NT2/D1 (cell line): ENCODE results near the gene CFAP410.

Experiments used
- DNase-seq: peaks from one replicate; pipeline ENCODE4 v3.0.0-alpha.2; 2011; ENCODE audit warnings: low read depth, low spot score
- H3K27me3 ChIP-seq: 2 replicates; pipeline ENCODE4 v1.6.0; 2011; ENCODE audit warnings: mild to moderate bottlenecking; ENCODE audit not compliant: insufficient read length, insufficient read depth
- H3K36me3 ChIP-seq: 2 replicates; pipeline ENCODE4 v1.6.1; 2011; ENCODE audit warnings: mild to moderate bottlenecking, low read length, mixed read lengths; ENCODE audit not compliant: insufficient read depth, insufficient read length
- H3K4me1 ChIP-seq: 2 replicates; pipeline ENCODE4 v1.5.1; 2011; ENCODE audit not compliant: insufficient read depth, insufficient read length
- H3K4me3 ChIP-seq: 2 replicates; pipeline ENCODE4 v1.5.1; 2011; ENCODE audit warnings: low read depth; ENCODE audit not compliant: insufficient read length
- H3K9ac ChIP-seq: 2 replicates; pipeline ENCODE4 v1.6.0; 2011; ENCODE audit warnings: low read depth; ENCODE audit not compliant: insufficient read length
- H3K9me3 ChIP-seq: 2 replicates; pipeline ENCODE4 v1.5.1; 2011; ENCODE audit warnings: mild to moderate bottlenecking, low read length; ENCODE audit not compliant: insufficient read depth
- SUZ12 ChIP-seq: IDR thresholded peaks from 2 replicates; pipeline ENCODE4 v1.6.1; 2011; ENCODE audit not compliant: insufficient read length, insufficient read depth; ENCODE audit errors: extremely low read depth
- YY1 ChIP-seq: IDR thresholded peaks from 2 replicates; pipeline ENCODE4 v1.6.1; 2011; ENCODE audit not compliant: insufficient read length, insufficient read depth
- ZNF274 ChIP-seq: IDR thresholded peaks from 2 replicates; pipeline ENCODE4 v1.6.1; 2011; ENCODE audit warnings: mild to moderate bottlenecking, low read depth, low read length

The CFAP410 gene

DNA sequence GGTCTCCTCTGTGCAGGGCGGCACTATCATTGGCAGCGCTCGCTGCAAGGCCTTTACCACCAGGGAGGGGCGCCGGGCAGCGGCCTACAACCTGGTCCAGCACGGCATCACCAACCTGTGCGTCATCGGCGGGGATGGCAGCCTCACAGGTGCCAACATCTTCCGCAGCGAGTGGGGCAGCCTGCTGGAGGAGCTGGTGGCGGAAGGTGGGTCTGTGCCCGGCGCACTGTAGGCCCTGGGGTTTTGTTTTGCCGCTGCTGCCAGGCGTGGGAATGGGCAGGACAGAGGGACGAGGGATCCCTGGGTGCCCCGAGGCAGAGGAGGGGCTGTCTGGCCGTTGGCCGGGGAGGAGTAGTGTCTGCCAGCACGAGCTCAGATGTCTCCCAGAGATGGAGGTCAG is 27.1 kb downstream of the CFAP410 start:
- no peak overlapping the region for H3K9ac ChIP-seq
- H3K36me3 ChIP-seq: peaks cover 95% of the 10 kb centered on the region
- H3K9me3 ChIP-seq: no peaks in the 10 kb centered on the region
- no peak overlapping the region for H3K4me3 ChIP-seq
- DNase-seq: no peak
- H3K4me1 ChIP-seq: peaks cover 24% of the 10 kb centered on the region
- H3K27me3 ChIP-seq: no peaks in the 10 kb centered on the region
- TF ChIP-seq SUZ12: no peak
- TF ChIP-seq ZNF274: no peak
- no peak for TF ChIP-seq YY1

- H3K9ac ChIP-seq: no peak overlapping the region
- no peak overlapping the region for H3K4me3 ChIP-seq
- no peak for DNase-seq
- no peak for TF ChIP-seq YY1
- no peak for TF ChIP-seq SUZ12
- TF ChIP-seq ZNF274: no peak
- peaks cover 95% of the 10 kb centered on the region for H3K36me3 ChIP-seq
- no peaks in the 10 kb centered on the region for H3K9me3 ChIP-seq
- H3K27me3 ChIP-seq: no peaks in the 10 kb centered on the region
- H3K4me1 ChIP-seq: peaks cover 36% of the 10 kb centered on the region
Observed at GRCh38 chr21:44310628-44311507, 28.3 kb downstream of the CFAP410 start.

DNA sequence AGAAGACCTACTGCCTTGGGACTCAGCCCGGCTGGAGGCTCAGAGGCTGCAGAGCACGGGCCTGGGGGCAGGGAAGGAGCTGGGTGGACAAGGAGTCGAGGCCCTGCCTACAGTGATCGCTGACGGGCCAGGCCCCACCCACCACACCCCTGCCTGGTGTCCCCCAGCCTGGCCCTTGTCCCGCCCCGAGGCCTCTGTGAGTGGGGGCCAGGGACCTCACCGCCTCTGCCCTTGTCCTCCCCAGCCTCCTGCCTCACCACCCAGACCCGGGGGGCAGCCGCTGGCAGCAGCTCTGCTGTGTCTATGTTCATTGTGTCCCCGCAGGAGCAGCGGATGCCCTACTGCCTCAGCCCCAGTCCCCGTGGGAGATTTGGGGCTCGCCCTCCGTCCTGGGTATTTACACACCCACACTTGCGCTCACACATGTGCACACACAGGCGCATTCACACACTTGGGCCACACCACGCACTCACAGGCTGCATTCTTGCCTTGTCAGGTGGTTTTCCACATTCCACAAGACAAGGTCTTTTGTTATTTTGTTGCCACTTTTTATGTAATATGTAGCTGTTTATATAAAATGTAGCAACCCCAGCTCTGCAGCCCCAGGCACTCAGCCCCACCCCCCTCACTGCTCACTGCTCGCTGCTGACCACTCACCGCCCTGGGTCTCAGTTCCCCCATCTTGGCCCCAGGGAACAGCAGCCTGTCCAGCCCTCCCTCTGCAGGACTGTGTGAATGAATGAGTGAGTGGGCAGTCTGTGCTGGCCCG is 32.1 kb downstream of the CFAP410 start:
- Histone ChIP-seq H3K4me3 (no peak overlapping the region), H3K9ac (peak overlapping the region; percentile 43), H3K36me3 (peaks cover 76% of the 10 kb centered on the region), H3K9me3 (no peaks in the 10 kb centered on the region), H3K4me1 (peaks cover 56% of the 10 kb centered on the region), H3K27me3 (no peaks in the 10 kb centered on the region)
- TF ChIP-seq ZNF274: no peak
- no peak for DNase-seq

GRCh38 chr21:44305691-44306090 is 33.5 kb downstream of the CFAP410 start:
- DNase-seq: no peak
- TF ChIP-seq ZNF274 (no peak), YY1 (no peak), SUZ12 (no peak)
- no peaks in the 10 kb centered on the region for H3K9me3 ChIP-seq
- H3K9ac ChIP-seq: peak overlapping the region; percentile 52
- peaks cover 65% of the 10 kb centered on the region for H3K4me1 ChIP-seq
- H3K4me3 ChIP-seq: no peak overlapping the region
- no peaks in the 10 kb centered on the region for H3K27me3 ChIP-seq
- H3K36me3 ChIP-seq: peaks cover 65% of the 10 kb centered on the region

DNA sequence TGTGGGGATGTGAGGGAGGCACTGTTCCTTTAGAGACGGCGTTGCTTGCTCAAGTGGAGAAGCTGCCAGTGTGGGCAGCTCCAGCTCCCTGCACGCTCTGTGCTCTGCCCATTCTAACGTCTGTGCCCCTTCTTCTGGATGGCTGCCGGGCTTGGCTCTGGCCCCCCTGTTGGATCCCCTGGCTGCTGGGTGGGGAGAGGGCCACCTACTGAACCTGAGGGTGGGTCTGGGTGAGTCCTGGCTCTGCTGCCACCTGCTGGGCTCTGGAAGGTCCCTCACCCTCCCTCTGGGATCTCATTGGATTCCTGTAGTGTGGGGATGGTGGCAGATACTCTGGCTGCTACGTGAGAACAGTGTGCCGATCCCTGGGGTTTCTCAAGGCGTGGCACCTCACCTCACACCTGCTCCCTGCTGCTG is 34.3 kb downstream of the CFAP410 start:
- no peaks in the 10 kb centered on the region for H3K9me3 ChIP-seq
- H3K27me3 ChIP-seq: no peaks in the 10 kb centered on the region
- no peak overlapping the region for H3K4me3 ChIP-seq
- peak; percentile 39 for DNase-seq
- H3K4me1 ChIP-seq: peaks cover 61% of the 10 kb centered on the region
- TF ChIP-seq ZNF274: no peak
- TF ChIP-seq SUZ12: no peak
- no peak for TF ChIP-seq YY1
- peaks cover 57% of the 10 kb centered on the region for H3K36me3 ChIP-seq
- H3K9ac ChIP-seq: peak overlapping the region; percentile 43

DNA sequence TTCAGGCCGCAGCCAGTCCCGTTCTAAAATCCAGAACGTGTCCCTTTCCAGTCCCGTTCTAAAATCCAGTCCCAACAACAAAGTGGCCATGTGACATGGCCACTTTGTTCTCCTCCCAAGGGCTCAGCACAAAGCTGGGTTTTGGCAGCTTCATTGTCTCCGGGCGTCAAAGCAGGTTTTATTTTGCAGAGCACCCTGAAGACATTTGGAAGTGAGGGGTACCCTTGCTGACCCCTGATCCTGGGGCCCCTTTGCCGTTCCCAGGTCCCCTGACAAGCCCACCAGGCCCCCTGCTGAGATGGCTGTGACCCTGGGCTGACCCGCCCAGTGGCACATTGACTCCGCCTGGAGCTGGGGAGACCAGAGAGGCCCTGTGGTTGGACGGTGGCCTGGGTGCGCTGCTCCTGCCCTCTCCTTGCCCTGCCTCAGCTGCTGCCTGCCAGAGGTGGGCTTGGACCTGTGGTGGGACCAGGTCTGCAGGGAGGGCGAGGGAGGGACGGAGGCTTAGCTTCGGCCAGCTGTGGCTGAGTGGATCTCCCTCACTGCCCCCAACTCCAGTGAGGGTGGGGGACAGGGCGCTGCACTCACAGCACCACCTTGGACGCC is 35.1 kb downstream of the CFAP410 start:
- peaks cover 56% of the 10 kb centered on the region for H3K4me1 ChIP-seq
- H3K9me3 ChIP-seq: no peaks in the 10 kb centered on the region
- H3K36me3 ChIP-seq: peaks cover 50% of the 10 kb centered on the region
- H3K9ac ChIP-seq: peak overlapping the region; percentile 37
- TF ChIP-seq YY1 (no peak), ZNF274 (no peak), SUZ12 (no peak)
- H3K4me3 ChIP-seq: no peak overlapping the region
- H3K27me3 ChIP-seq: no peaks in the 10 kb centered on the region
- no peak for DNase-seq
